ENCODE data around the gene EME2. TPM values are rescaled to one million over a fixed set of nuclear protein-coding genes. Genes with fewer than 3 reads are reported as not detected.

Gene EME2
- total and polyA plus RNA-seq, 9 donors, result 0.83 to 19.2 (median 13.7) TPM

GRCh38 chr16:1767116-1767994, 5.3 kb upstream of the EME2 start:
- Histone ChIP-seq H3K9me3 (no peaks in the 10 kb centered on the region), H3K27me3 (no peaks in the 10 kb centered on the region), H3K36me3 (no peaks in the 10 kb centered on the region), H3K27ac (no peak overlapping the region), H3K4me3 (no peak overlapping the region), H3K4me1 (ENCODE audit: insufficient read depth) (peaks cover 8% of the 10 kb centered on the region)
- intact Hi-C loops (cut with DNase I), result no loop called here
- TF ChIP-seq, protein P1, sequence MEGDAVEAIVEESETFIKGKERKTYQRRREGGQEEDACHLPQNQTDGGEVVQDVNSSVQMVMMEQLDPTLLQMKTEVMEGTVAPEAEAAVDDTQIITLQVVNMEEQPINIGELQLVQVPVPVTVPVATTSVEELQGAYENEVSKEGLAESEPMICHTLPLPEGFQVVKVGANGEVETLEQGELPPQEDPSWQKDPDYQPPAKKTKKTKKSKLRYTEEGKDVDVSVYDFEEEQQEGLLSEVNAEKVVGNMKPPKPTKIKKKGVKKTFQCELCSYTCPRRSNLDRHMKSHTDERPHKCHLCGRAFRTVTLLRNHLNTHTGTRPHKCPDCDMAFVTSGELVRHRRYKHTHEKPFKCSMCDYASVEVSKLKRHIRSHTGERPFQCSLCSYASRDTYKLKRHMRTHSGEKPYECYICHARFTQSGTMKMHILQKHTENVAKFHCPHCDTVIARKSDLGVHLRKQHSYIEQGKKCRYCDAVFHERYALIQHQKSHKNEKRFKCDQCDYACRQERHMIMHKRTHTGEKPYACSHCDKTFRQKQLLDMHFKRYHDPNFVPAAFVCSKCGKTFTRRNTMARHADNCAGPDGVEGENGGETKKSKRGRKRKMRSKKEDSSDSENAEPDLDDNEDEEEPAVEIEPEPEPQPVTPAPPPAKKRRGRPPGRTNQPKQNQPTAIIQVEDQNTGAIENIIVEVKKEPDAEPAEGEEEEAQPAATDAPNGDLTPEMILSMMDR (IDR thresholded peaks at IDR 0.05), result no peak
- TF ChIP-seq POLR2A (IDR thresholded peaks at IDR 0.05) (no peak), EP300 (IDR thresholded peaks at IDR 0.05) (no peak)
- peak in 1 of 5 donors; percentile 10 for DNase-seq
- 86 to 91% (median 90%) methylated on average over 41 to 42 of the region's 42 CpGs for WGBS, 3 donors

DNA sequence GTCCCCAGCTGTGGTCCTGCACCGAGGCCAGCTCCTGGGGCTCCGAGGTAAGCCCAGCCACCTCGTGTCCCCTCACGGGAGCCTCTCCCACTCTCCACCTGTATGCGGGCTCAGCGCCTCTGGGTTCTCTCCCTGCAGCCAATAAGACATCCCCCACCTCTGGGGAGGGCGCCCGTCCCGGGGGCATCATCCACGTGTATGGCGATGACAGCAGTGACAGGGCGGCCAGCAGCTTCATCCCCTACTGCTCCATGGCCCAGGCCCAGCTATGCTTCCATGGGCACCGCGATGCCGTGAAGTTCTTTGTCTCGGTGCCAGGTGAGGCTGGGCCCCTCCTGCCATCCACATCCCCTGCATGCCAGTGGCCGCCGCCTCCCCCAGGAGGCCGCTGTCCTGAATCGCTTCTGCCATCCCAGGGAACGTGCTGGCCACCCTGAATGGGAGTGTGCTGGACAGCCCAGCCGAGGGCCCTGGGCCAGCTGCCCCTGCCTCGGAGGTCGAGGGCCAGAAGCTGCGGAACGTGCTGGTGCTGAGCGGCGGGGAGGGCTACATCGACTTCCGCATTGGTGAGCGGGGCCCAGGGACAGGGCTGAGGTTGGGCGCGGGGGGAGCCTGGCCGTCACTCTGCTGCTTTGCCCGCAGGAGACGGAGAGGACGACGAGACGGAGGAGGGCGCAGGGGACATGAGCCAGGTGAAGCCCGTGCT, 4.4 kb upstream of the EME2 start:
- 79 to 82% (median 79%) methylated on average over 41 of the region's 41 CpGs for WGBS, 3 donors
- no peak for TF ChIP-seq POLR2A (IDR thresholded peaks at IDR 0.05)
- TF ChIP-seq, protein P1 (IDR thresholded peaks at IDR 0.05), result no peak
- TF ChIP-seq EP300 (IDR thresholded peaks at IDR 0.05), result no peak
- no peaks in the 10 kb centered on the region for H3K27me3 ChIP-seq
- no peaks in the 10 kb centered on the region for H3K36me3 ChIP-seq
- peak in 2 of 5 donors; percentile 17 to 51 for DNase-seq
- no peak overlapping the region for H3K4me3 ChIP-seq
- intact Hi-C loops (cut with DNase I), result no loop called here
- no peak overlapping the region for H3K27ac ChIP-seq
- peaks cover 9% of the 10 kb centered on the region for H3K4me1 ChIP-seq (ENCODE audit: insufficient read depth)
- H3K9me3 ChIP-seq, result no peaks in the 10 kb centered on the region

DNA sequence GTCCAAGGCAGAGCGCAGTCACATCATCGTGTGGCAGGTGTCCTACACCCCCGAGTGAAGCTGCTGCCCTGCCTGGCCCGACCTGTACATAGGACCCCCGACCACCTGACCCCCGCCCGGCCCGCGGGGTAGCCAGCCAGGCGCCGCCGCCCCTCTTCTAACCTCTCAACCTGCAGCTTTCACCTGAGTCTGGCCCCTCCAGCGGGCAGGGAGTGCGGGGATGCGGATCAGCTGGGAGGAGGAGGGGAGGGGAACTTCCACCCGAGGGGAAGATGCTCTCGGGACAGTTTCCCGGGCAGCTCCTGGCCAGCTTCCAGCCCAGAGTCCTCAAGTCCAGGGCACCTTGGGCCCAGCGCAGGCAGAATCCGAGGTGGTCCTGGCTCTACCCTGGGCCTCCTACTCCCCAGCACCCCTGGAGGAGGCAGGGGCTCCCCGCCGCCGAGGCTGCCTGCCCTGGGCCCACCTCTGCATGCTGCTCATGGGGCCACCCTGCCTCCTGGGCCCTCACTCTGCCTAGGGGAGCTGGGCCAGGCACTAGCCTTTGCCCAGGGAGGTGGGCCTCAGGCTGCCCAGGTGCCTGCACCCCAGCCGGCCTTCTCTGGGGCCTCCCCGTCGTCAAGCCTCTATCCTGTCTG, 3.7 kb upstream of the EME2 start:
- DNase-seq, result peak in 1 of 5 donors; percentile 61
- Histone ChIP-seq H3K9me3 (no peaks in the 10 kb centered on the region), H3K27ac (no peak overlapping the region), H3K4me1 (ENCODE audit: insufficient read depth) (peaks cover 13% of the 10 kb centered on the region), H3K4me3 (no peak overlapping the region), H3K27me3 (no peaks in the 10 kb centered on the region), H3K36me3 (no peaks in the 10 kb centered on the region)
- TF ChIP-seq EP300 (IDR thresholded peaks at IDR 0.05) (no peak), POLR2A (IDR thresholded peaks at IDR 0.05) (no peak)
- TF ChIP-seq, protein P1 (IDR thresholded peaks at IDR 0.05), result no peak
- intact Hi-C loops (cut with DNase I), result no loop called here
- 69 to 73% (median 70%) methylated on average over 23 to 26 of the region's 26 CpGs for WGBS, 3 donors
